Activated CD4-positive, alpha-beta T cell treated with anti-CD3 and anti-CD28 coated beads for 24 hours (primary cell): ENCODE measurements around the gene UVRAG.
"Not testable (repeated sequence)": the region's sequence is repeated elsewhere in the genome, so short reads cannot be mapped to it uniquely, and the experiment has no call there.

Experiments used
- DNase-seq, 2 donors: peaks; one replicate each; pipeline ENCODE4 v3.0.0-alpha.2; 2020; ENCODE audit warnings: low read depth in 2 of 2

The UVRAG gene

GRCh38 chr11:75966537-75967287 lies 151.7 kb downstream of the UVRAG start:
- DNase-seq = no peak

GRCh38 chr11:75968021-75968625 lies 153.1 kb downstream of the UVRAG start:
- no peak for DNase-seq

- no peak for DNase-seq
Measured at GRCh38 chr11:75969626-75970308, 154.8 kb downstream of the UVRAG start.

GRCh38 chr11:75973710-75974109 lies 158.7 kb downstream of the UVRAG start:
- DNase-seq = not testable (repeated sequence)

- DNase-seq = not testable (repeated sequence)
Measured at GRCh38 chr11:75979075-75979474, 164.1 kb downstream of the UVRAG start.

GRCh38 chr11:75979479-75980027 lies 164.5 kb downstream of the UVRAG start:
- not testable (repeated sequence) for DNase-seq

GRCh38 chr11:75980031-75980430 lies 165.0 kb downstream of the UVRAG start:
- no peak for DNase-seq

GRCh38 chr11:75981546-75981945 lies 166.5 kb downstream of the UVRAG start:
- no peak for DNase-seq

GRCh38 chr11:75982309-75982708 lies 167.3 kb downstream of the UVRAG start:
- no peak for DNase-seq

GRCh38 chr11:75986966-75987365 lies 172.0 kb downstream of the UVRAG start:
- DNase-seq = no peak

- DNase-seq = no peak
Measured at GRCh38 chr11:75993126-75993525, 178.1 kb downstream of the UVRAG start.

GRCh38 chr11:75994616-75995015 lies 179.6 kb downstream of the UVRAG start:
- no peak for DNase-seq

- DNase-seq = no peak
Measured at GRCh38 chr11:75996523-75997442, 181.8 kb downstream of the UVRAG start.

- no peak for DNase-seq
Measured at GRCh38 chr11:76004400-76004799, 189.4 kb downstream of the UVRAG start.

GRCh38 chr11:76005756-76006155 lies 190.7 kb downstream of the UVRAG start:
- no peak for DNase-seq

GRCh38 chr11:76007166-76007565 lies 192.2 kb downstream of the UVRAG start:
- no peak for DNase-seq

- DNase-seq = no peak
Measured at GRCh38 chr11:76008474-76008873, 193.5 kb downstream of the UVRAG start.

GRCh38 chr11:76010051-76010450 lies 195.0 kb downstream of the UVRAG start:
- DNase-seq = no peak

GRCh38 chr11:76013526-76013925 lies 198.5 kb downstream of the UVRAG start:
- DNase-seq = no peak

GRCh38 chr11:76023236-76024068 lies 208.4 kb downstream of the UVRAG start:
- no peak for DNase-seq

- DNase-seq = no peak
Measured at GRCh38 chr11:76025068-76025467, 210.1 kb downstream of the UVRAG start.
